Ectodermal cell (in vitro differentiated cells): ENCODE results near the gene NFE2L3.
"Not testable (repeated sequence)": the region's sequence is repeated elsewhere in the genome, so short reads cannot be mapped to it uniquely, and the experiment has no call there.

Source experiments
- H3K27ac ChIP-seq: 2 replicates; pipeline ENCODE4 v1.7.0; 2013; ENCODE audit warnings: mild to moderate bottlenecking, low read depth, low read length; ENCODE audit not compliant: insufficient read depth, poor library complexity, severe bottlenecking
- H3K27me3 ChIP-seq: 2 replicates; pipeline ENCODE4 v1.7.0; 2013; ENCODE audit warnings: mild to moderate bottlenecking, low read length; ENCODE audit not compliant: insufficient read depth, control insufficient read depth, poor library complexity, severe bottlenecking
- H3K36me3 ChIP-seq: one replicate; pipeline ENCODE4 v1.7.0; 2013; ENCODE audit warnings: low read length; ENCODE audit not compliant: control insufficient read depth, insufficient read depth
- H3K4me1 ChIP-seq: one replicate; pipeline ENCODE4 v1.7.0; 2013; ENCODE audit warnings: low read length; ENCODE audit not compliant: control insufficient read depth, insufficient read depth
- H3K4me3 ChIP-seq: 2 replicates; pipeline ENCODE4 v1.7.0; 2013; ENCODE audit warnings: low read depth, low read length, control low read depth; ENCODE audit not compliant: insufficient read depth
- H3K9me3 ChIP-seq: 2 replicates; pipeline ENCODE4 v1.7.0; 2013; ENCODE audit warnings: mild to moderate bottlenecking, low read length, moderate library complexity; ENCODE audit not compliant: control insufficient read depth
- WGBS, 2 experiments: methylation state at CpG; one replicate each; pipeline ENCODE4 v1.1.7; 2013; ENCODE audit warnings: missing lambda C conversion rate in 2 of 2; 5-methylcytosine and 5-hydroxymethylcytosine counted together

NFE2L3 gene

GRCh38 chr7:26167303-26167934 is 15.4 kb downstream of the NFE2L3 start:
- H3K4me3 ChIP-seq: no peak overlapping the region
- WGBS, 2 experiments: 94 to 100% methylated on average over 2 to 3 of the region's 3 CpGs

DNA sequence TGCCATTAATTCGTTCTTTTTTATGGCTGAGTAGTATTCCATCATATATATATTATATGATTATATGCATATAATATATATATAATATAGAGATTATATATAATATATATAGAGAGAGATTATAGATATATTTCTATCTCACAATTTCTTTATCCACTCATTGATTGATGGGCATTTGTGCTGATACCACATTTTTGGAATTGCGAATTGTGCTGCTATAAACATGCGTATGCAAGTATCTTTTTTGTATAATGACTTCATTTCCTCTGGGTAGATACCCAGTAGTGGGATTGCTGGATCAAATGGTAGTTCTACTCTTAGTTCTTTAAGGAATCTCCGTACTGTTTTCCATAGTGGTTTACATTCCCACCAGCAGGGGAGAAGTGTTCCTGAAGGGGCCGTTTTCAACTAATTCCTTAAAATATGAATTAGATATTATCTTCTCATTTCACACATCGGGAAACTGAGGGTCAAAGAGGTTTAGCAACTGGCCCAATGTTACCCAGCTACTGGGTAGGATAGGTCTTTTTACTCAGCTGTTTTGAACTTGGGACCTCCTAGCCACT is 16.5 kb downstream of the NFE2L3 start:
- Histone ChIP-seq H3K4me3 (no peak overlapping the region), H3K36me3 (no peaks in the 10 kb centered on the region), H3K27me3 (no peaks in the 10 kb centered on the region), H3K9me3 (no peaks in the 10 kb centered on the region), H3K27ac (no peak overlapping the region), H3K4me1 (no peaks in the 10 kb centered on the region)
- WGBS, 2 experiments: 93 to 99% methylated on average over 4 to 5 of the region's 6 CpGs

More at GRCh38 chr7:26167303-26167934, 15.4 kb downstream of the NFE2L3 start:
- no peaks in the 10 kb centered on the region for H3K36me3 ChIP-seq
- no peaks in the 10 kb centered on the region for H3K9me3 ChIP-seq
- no peak overlapping the region for H3K27ac ChIP-seq
- H3K4me1 ChIP-seq: no peaks in the 10 kb centered on the region
- H3K27me3 ChIP-seq: no peaks in the 10 kb centered on the region

DNA sequence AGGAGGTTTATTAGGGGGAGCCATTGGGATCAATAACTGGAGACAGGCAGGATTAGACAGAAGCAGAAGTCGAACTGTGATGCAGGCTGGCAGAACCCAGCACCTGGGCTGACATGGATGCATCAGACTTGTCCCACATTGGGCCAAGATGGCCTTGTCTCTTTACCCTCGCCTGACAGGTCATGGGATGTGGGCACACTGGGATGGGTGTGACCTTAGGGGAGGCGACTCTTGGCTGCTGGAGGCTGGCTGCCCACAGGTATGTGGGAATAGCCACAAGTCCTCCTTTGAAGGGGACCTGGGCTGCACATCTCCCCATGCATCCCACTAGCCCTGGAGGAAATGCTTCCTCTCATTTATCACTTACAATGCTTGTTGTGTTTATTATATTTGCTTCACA is 17.3 kb downstream of the NFE2L3 start:
- Histone ChIP-seq H3K4me1 (no peaks in the 10 kb centered on the region), H3K9me3 (no peaks in the 10 kb centered on the region), H3K27ac (no peak overlapping the region), H3K27me3 (no peaks in the 10 kb centered on the region), H3K4me3 (no peak overlapping the region), H3K36me3 (no peaks in the 10 kb centered on the region)
- WGBS, 2 experiments: 84 to 89% methylated on average over 3 of the region's 3 CpGs

- H3K27ac ChIP-seq: no peak overlapping the region
- WGBS, 2 experiments: 87 to 100% methylated on average over 1 of the region's 1 CpG
- H3K4me3 ChIP-seq: no peak overlapping the region
- no peaks in the 10 kb centered on the region for H3K9me3 ChIP-seq
- H3K36me3 ChIP-seq: no peaks in the 10 kb centered on the region
- no peaks in the 10 kb centered on the region for H3K4me1 ChIP-seq
- no peaks in the 10 kb centered on the region for H3K27me3 ChIP-seq
Observed at GRCh38 chr7:26170663-26171062, 18.7 kb downstream of the NFE2L3 start.

DNA sequence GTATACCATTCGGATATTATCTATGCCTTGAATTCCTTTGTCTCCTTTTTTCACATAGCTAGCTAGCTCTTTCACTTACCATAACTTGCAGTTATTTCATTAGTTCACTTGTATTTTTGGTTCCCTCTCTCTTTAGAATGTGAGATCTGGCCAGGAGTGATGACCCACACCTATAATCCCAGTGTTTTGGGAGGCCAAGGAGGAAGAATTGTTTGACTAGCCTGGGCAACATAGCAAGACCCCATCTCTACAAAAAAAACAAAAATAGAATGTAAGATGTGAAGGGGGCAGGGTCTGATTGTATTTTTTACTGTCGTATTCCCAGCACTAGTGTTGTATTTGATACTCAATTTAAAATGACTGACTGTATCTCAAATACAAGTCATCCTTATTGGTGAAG is 19.6 kb downstream of the NFE2L3 start:
- Histone ChIP-seq H3K4me1 (no peaks in the 10 kb centered on the region), H3K9me3 (no peaks in the 10 kb centered on the region), H3K36me3 (no peaks in the 10 kb centered on the region), H3K4me3 (no peak overlapping the region), H3K27ac (no peak overlapping the region), H3K27me3 (no peaks in the 10 kb centered on the region)
- WGBS, 2 experiments: 92 to 100% methylated on average over 1 to 2 of the region's 2 CpGs

DNA sequence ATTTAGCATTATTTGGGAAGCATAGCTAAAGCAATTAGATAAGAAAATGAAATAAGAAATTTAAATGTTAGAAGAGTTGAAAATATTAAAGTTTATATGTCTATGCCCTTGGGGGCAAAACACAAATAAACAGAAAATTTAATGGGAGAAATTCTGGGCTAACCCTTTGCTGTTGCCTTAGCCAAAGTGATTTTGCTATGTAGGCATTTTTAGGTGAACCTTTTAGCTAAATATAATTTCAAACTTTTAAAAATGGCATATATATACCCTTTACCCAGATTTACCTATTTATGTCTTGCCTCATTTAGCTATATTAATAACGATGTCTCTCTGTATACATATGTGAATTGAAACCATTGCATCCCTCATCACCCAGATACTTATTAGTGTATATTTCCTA is 20.1 kb downstream of the NFE2L3 start:
- Histone ChIP-seq H3K4me1 (no peaks in the 10 kb centered on the region), H3K27me3 (no peaks in the 10 kb centered on the region), H3K36me3 (no peaks in the 10 kb centered on the region), H3K9me3 (no peaks in the 10 kb centered on the region), H3K4me3 (no peak overlapping the region), H3K27ac (no peak overlapping the region)
- WGBS, 2 experiments: 80 to 100% methylated on average over 1 of the region's 1 CpG

DNA sequence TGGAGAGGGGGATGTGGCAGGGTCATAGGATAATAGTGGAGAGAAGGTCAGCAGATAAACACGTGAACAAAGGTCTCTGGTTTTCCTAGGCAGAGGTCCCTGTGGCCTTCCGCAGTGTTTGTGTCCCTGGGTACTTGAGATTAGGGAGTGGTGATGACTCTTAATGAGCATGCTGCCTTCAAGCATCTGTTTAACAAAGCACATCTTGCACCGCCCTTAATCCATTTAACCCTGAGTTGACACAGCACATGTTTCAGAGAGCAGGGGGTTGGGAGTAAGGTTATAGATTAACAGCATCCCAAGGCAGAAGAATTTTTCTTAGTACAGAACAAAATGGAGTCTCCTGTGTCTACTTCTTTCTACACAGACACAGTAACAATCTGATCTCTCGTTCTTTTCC is 23.9 kb downstream of the NFE2L3 start:
- not testable (repeated sequence) for H3K27me3 ChIP-seq, H3K27ac ChIP-seq, H3K4me3 ChIP-seq, H3K36me3 ChIP-seq, H3K9me3 ChIP-seq, H3K4me1 ChIP-seq
- 87 to 94% methylated on average over 1 of the region's 4 CpGs for WGBS, 2 experiments

GRCh38 chr7:26176696-26177095 is 24.7 kb downstream of the NFE2L3 start:
- WGBS, 2 experiments: 96 to 98% methylated on average over 19 to 20 of the region's 26 CpGs

DNA sequence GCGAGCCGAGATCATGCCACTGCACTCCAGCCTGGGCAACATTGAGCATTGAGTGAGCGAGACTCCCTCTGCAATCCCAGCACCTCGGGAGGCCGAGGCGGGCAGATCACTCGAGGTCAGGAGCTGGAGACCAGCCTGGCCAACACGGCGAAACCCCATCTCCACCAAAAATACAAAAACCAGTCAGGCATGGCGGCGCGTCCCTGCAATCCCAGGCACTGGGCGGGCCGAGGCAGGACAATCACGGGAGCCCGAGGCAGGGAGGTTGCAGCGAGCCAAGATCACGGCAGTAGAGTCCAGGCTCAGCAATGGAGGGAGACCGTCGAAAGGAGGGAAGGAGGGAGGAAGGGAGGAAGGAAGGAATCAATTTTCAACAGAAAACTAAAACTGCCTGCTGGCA is 25.3 kb downstream of the NFE2L3 start:
- not testable (repeated sequence) for H3K4me1 ChIP-seq, H3K4me3 ChIP-seq, H3K36me3 ChIP-seq, H3K27ac ChIP-seq, H3K9me3 ChIP-seq, H3K27me3 ChIP-seq
- 94% methylated on average over 20 of the region's 20 CpGs for WGBS, 2 experiments

More at GRCh38 chr7:26176696-26177095, 24.7 kb downstream of the NFE2L3 start:
- H3K27ac ChIP-seq, H3K4me1 ChIP-seq, H3K4me3 ChIP-seq, H3K27me3 ChIP-seq, H3K9me3 ChIP-seq, H3K36me3 ChIP-seq: not testable (repeated sequence)

- H3K4me1 ChIP-seq: no peaks in the 10 kb centered on the region
- H3K27me3 ChIP-seq: no peaks in the 10 kb centered on the region
- no peaks in the 10 kb centered on the region for H3K9me3 ChIP-seq
- H3K4me3 ChIP-seq: no peak overlapping the region
- H3K27ac ChIP-seq: no peak overlapping the region
- H3K36me3 ChIP-seq: no peaks in the 10 kb centered on the region
- 95% methylated on average over 7 of the region's 7 CpGs for WGBS, 2 experiments
Observed at GRCh38 chr7:26178272-26178960, 26.4 kb downstream of the NFE2L3 start.
